SU-DHL-6 (cell line): Measurements from ENCODE around the gene OR5B12.

ENCODE experiments used
- EZH2phosphoT487 ChIP-seq: fragments of 200-600 bp; sonication (generic), shearing (Covaris generic); conservative IDR thresholded peaks from 2 replicates; pipeline ENCODE4 v1.6.1; 2018; ENCODE audit warnings: mild to moderate bottlenecking, antibody characterized with exemption, low read length, moderate library complexity, mixed read lengths
- TF ChIP-seq, protein P1 (sequence below): fragments of 200-600 bp; sonication (generic); IDR thresholded peaks from one replicate; pipeline ENCODE4 v1.5.1; 2017; ENCODE audit warnings: antibody characterized with exemption, mild to moderate bottlenecking, low read length, moderate library complexity; ENCODE audit not compliant: insufficient read depth, poor library complexity, severe bottlenecking

GRCh38 chr11:58434217-58434616, 7.8 kb downstream of the OR5B12 start:
- TF ChIP-seq, protein P1, sequence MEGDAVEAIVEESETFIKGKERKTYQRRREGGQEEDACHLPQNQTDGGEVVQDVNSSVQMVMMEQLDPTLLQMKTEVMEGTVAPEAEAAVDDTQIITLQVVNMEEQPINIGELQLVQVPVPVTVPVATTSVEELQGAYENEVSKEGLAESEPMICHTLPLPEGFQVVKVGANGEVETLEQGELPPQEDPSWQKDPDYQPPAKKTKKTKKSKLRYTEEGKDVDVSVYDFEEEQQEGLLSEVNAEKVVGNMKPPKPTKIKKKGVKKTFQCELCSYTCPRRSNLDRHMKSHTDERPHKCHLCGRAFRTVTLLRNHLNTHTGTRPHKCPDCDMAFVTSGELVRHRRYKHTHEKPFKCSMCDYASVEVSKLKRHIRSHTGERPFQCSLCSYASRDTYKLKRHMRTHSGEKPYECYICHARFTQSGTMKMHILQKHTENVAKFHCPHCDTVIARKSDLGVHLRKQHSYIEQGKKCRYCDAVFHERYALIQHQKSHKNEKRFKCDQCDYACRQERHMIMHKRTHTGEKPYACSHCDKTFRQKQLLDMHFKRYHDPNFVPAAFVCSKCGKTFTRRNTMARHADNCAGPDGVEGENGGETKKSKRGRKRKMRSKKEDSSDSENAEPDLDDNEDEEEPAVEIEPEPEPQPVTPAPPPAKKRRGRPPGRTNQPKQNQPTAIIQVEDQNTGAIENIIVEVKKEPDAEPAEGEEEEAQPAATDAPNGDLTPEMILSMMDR: no peak
- TF ChIP-seq EZH2phosphoT487: no peak
